GM12878 (cell line): ENCODE measurements around the gene C2.

Experiments
- CHD4 ChIP-seq: fragments of 200-600 bp; sonication (generic); IDR thresholded peaks from 2 replicates; pipeline ENCODE4 v1.6.1; 2016; ENCODE audit warnings: mild to moderate bottlenecking
- CTCF ChIP-seq, 3 experiments: IDR thresholded peaks in 2 of 3; conservative IDR thresholded peaks in 1 of 3; 2 replicates each; pipeline ENCODE4 v1.5.1; 2011; ENCODE audit warnings: low read depth in 3 of 3, low read length in 3 of 3, mild to moderate bottlenecking in 3 of 3, control low read depth in 2 of 3, moderate library complexity in 2 of 3, inconsistent platforms in 1 of 3, mixed read lengths in 1 of 3; ENCODE audit not compliant: control insufficient read depth in 2 of 3, insufficient read depth in 1 of 3; ENCODE audit errors: extremely low read depth in 1 of 3
- EP300 ChIP-seq, 2 experiments: fragments of 150-350 bp in 1 of 2; IDR thresholded peaks; 2 replicates each; pipeline ENCODE4 v1.6.1; 2011 to 2012; ENCODE audit warnings: low read depth in 2 of 2, low read length in 2 of 2, borderline replicate concordance in 1 of 2, improper control_type of control experiment in 1 of 2, inconsistent platforms in 1 of 2; ENCODE audit not compliant: control insufficient read depth in 1 of 2
- FOS ChIP-seq: IDR thresholded peaks from 3 replicates; pipeline ENCODE4 v1.6.1; 2011; ENCODE audit warnings: borderline replicate concordance; ENCODE audit not compliant: insufficient read length; ENCODE audit errors: extremely low read depth
- MAX ChIP-seq: IDR thresholded peaks from 2 replicates; pipeline ENCODE4 v1.6.1; 2012; ENCODE audit warnings: low read depth, low read length, improper control_type of control experiment
- NR2C2 ChIP-seq: IDR thresholded peaks from 2 replicates; pipeline ENCODE4 v1.6.1; 2011; ENCODE audit warnings: borderline replicate concordance, low read depth; ENCODE audit not compliant: control insufficient read depth, insufficient read length
- POLR2A ChIP-seq: IDR thresholded peaks from 2 replicates; pipeline ENCODE4 v1.6.1; 2011; ENCODE audit warnings: low read depth, mild to moderate bottlenecking, low read length
- POLR2AphosphoS2 ChIP-seq: IDR thresholded peaks from 2 replicates; pipeline ENCODE4 v1.6.1; 2011; ENCODE audit warnings: low read depth, mild to moderate bottlenecking, low read length, improper control_type of control experiment, moderate library complexity
- RFX5 ChIP-seq: IDR thresholded peaks from 2 replicates; pipeline ENCODE4 v1.6.1; 2011; ENCODE audit warnings: low read depth, low read length, improper control_type of control experiment
- ZZZ3 ChIP-seq: IDR thresholded peaks from 2 replicates; pipeline ENCODE4 v1.6.1; 2011; ENCODE audit warnings: low read depth; ENCODE audit not compliant: control insufficient read depth, insufficient read length
- TF ChIP-seq, protein P1 (sequence below): IDR thresholded peaks from 2 replicates; pipeline ENCODE4 v1.6.1; 2011; ENCODE audit warnings: borderline replicate concordance, low read depth, mild to moderate bottlenecking, moderate library complexity, mixed read lengths, low read length; ENCODE audit not compliant: insufficient read depth; ENCODE audit errors: extremely low read length
- TF ChIP-seq, protein P2 (sequence below): fragments of 450-650 bp; IDR thresholded peaks from 2 replicates; pipeline ENCODE4 v1.6.1; 2017; ENCODE audit warnings: mild to moderate bottlenecking

- TF ChIP-seq CHD4 (no peak), POLR2A (no peak), RFX5 (no peak), POLR2AphosphoS2 (no peak), CTCF (IDR thresholded peaks at IDR 0.05 in 2 of 3, conservative IDR thresholded peaks at IDR 0.05 in 1 of 3; ENCODE audit: control insufficient read depth in 2 of 3, extremely low read depth in 1 of 3, insufficient read depth in 1 of 3, low read depth in 3 of 3, low read length in 3 of 3) (no peak), ZZZ3 (no peak), EP300 (IDR thresholded peaks at IDR 0.05; ENCODE audit: borderline replicate concordance in 1 of 2, control insufficient read depth in 1 of 2, low read depth in 2 of 2, low read length in 2 of 2) (no peak), NR2C2 (no peak), FOS (no peak), MAX (no peak)
- TF ChIP-seq, protein P1, sequence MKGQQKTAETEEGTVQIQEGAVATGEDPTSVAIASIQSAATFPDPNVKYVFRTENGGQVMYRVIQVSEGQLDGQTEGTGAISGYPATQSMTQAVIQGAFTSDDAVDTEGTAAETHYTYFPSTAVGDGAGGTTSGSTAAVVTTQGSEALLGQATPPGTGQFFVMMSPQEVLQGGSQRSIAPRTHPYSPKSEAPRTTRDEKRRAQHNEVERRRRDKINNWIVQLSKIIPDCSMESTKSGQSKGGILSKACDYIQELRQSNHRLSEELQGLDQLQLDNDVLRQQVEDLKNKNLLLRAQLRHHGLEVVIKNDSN: no peak
- TF ChIP-seq, protein P2, sequence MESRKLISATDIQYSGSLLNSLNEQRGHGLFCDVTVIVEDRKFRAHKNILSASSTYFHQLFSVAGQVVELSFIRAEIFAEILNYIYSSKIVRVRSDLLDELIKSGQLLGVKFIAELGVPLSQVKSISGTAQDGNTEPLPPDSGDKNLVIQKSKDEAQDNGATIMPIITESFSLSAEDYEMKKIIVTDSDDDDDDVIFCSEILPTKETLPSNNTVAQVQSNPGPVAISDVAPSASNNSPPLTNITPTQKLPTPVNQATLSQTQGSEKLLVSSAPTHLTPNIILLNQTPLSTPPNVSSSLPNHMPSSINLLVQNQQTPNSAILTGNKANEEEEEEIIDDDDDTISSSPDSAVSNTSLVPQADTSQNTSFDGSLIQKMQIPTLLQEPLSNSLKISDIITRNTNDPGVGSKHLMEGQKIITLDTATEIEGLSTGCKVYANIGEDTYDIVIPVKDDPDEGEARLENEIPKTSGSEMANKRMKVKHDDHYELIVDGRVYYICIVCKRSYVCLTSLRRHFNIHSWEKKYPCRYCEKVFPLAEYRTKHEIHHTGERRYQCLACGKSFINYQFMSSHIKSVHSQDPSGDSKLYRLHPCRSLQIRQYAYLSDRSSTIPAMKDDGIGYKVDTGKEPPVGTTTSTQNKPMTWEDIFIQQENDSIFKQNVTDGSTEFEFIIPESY: no peak
Observed at GRCh38 chr6:31927242-31927862, at the start of gene C2.
